Chondrocyte (in vitro differentiated cells): ENCODE results near the gene BIRC6. TPM values are rescaled to one million over a fixed set of nuclear protein-coding genes. Genes with fewer than 3 reads are reported as not detected.

Source experiments
- DNase-seq: peaks from one replicate; pipeline ENCODE4 v3.0.0; 2021; ENCODE audit warnings: mixed read lengths, low spot score
- H3K27ac Mint-ChIP-seq: one replicate; pipeline ENCODE4 v1.8.0; 2021; ENCODE audit warnings: mild to moderate bottlenecking, moderate library complexity, mixed read lengths; ENCODE audit not compliant: unreplicated experiment
- H3K27me3 Mint-ChIP-seq: 2 replicates; pipeline ENCODE4 v1.8.0; 2021; ENCODE audit warnings: low read depth, mixed read lengths
- H3K36me3 Mint-ChIP-seq: 2 replicates; pipeline ENCODE4 v1.8.0; 2021; ENCODE audit warnings: low read depth, mixed read lengths
- H3K4me1 Mint-ChIP-seq: 2 replicates; pipeline ENCODE4 v1.8.0; 2021; ENCODE audit warnings: low read depth, mild to moderate bottlenecking, mixed read lengths
- H3K4me3 Mint-ChIP-seq: one replicate; pipeline ENCODE4 v1.8.0; 2021; ENCODE audit warnings: mild to moderate bottlenecking, moderate library complexity, mixed read lengths; ENCODE audit not compliant: unreplicated experiment
- H3K9me3 Mint-ChIP-seq: 2 replicates; pipeline ENCODE4 v1.8.0; 2021; ENCODE audit warnings: low read depth, mixed read lengths
- CTCF ChIP-seq: fragments of 200-600 bp; sonication (generic); IDR thresholded peaks from 2 replicates; pipeline ENCODE4 v1.5.0; 2021; ENCODE audit warnings: antibody characterized with exemption, mild to moderate bottlenecking, moderate library complexity
- total RNA-seq: library from RNA; stranded (reverse); gene quantifications from 3 replicates; pipeline ENCODE4 v1.2.1, GENCODE V29; 2021

BIRC6 gene
- total RNA-seq, 1 donor from 2014 or later, result 76.0 TPM

- TF ChIP-seq CTCF, result no peak
- no peak overlapping the region for H3K27ac Mint-ChIP-seq
- no peaks in the 10 kb centered on the region for H3K9me3 Mint-ChIP-seq
- no peaks in the 10 kb centered on the region for H3K27me3 Mint-ChIP-seq
- no peak overlapping the region for H3K4me3 Mint-ChIP-seq
- peaks cover 20% of the 10 kb centered on the region for H3K4me1 Mint-ChIP-seq
- peaks cover 17% of the 10 kb centered on the region for H3K36me3 Mint-ChIP-seq
- no peak for DNase-seq
These were observed 94.0 kb downstream of the BIRC6 start for GRCh38 chr2:32450851-32451250.

- Mint-ChIP-seq H3K27me3 (no peaks in the 10 kb centered on the region), H3K4me1 (peaks cover 20% of the 10 kb centered on the region), H3K27ac (no peak overlapping the region), H3K36me3 (peaks cover 20% of the 10 kb centered on the region), H3K9me3 (no peaks in the 10 kb centered on the region), H3K4me3 (no peak overlapping the region)
- TF ChIP-seq CTCF, result no peak
- no peak for DNase-seq
These were observed 95.7 kb downstream of the BIRC6 start for GRCh38 chr2:32452338-32453064.

GRCh38 chr2:32453242-32454062 lies 96.6 kb downstream of the BIRC6 start:
- Mint-ChIP-seq H3K9me3 (peaks cover 5% of the 10 kb centered on the region), H3K27me3 (no peaks in the 10 kb centered on the region), H3K27ac (peak overlapping the region; percentile 47), H3K4me1 (peaks cover 20% of the 10 kb centered on the region), H3K4me3 (no peak overlapping the region), H3K36me3 (peaks cover 25% of the 10 kb centered on the region)
- no peak for TF ChIP-seq CTCF
- no peak for DNase-seq

- H3K27ac Mint-ChIP-seq, result no peak overlapping the region
- peaks cover 5% of the 10 kb centered on the region for H3K9me3 Mint-ChIP-seq
- no peak overlapping the region for H3K4me3 Mint-ChIP-seq
- DNase-seq, result no peak
- peaks cover 23% of the 10 kb centered on the region for H3K36me3 Mint-ChIP-seq
- H3K27me3 Mint-ChIP-seq, result no peaks in the 10 kb centered on the region
- TF ChIP-seq CTCF, result no peak
- peaks cover 20% of the 10 kb centered on the region for H3K4me1 Mint-ChIP-seq
These were observed 99.0 kb downstream of the BIRC6 start for GRCh38 chr2:32455816-32456215.

- Mint-ChIP-seq H3K9me3 (peaks cover 5% of the 10 kb centered on the region), H3K4me3 (no peak overlapping the region)
- DNase-seq, result no peak
These were observed 100.0 kb downstream of the BIRC6 start for GRCh38 chr2:32456808-32457207.

More at GRCh38 chr2:32456808-32457207, 100.0 kb downstream of the BIRC6 start:
- TF ChIP-seq CTCF, result no peak
- Mint-ChIP-seq H3K27ac (no peak overlapping the region), H3K4me1 (peaks cover 20% of the 10 kb centered on the region), H3K36me3 (peaks cover 20% of the 10 kb centered on the region), H3K27me3 (no peaks in the 10 kb centered on the region)
